Kidney (tissue), 14 donors: ENCODE measurements around the gene FGFR2. TPM values are rescaled to one million over a fixed set of nuclear protein-coding genes. Genes with fewer than 3 reads are reported as not detected.

Source experiments
- DNase-seq, 5 donors: peaks; one replicate each; pipeline ENCODE4 v3.0.0-alpha.2; 2013 to 2020
- FAIRE-seq: peaks from 2 replicates; lab custom pipeline; 2012; peaks lifted over from hg19 to GRCh38; lab: Jason Lieb, UNC
- H3K27ac ChIP-seq, 2 donors: one replicate each; pipeline ENCODE4 v1.7.0; 2013; ENCODE audit warnings: low read depth in 2 of 2, low read length in 2 of 2, inconsistent platforms in 1 of 2
- H3K27me3 ChIP-seq: one replicate; pipeline ENCODE4 v1.7.1; 2013; ENCODE audit warnings: low read length, inconsistent platforms; ENCODE audit not compliant: control insufficient read depth, insufficient read depth
- H3K36me3 ChIP-seq, 3 donors: one replicate each; pipeline versions ENCODE4 v1.7.0 to v1.7.1; 2013; ENCODE audit warnings: low read length in 3 of 3, control low read depth in 1 of 3, inconsistent platforms in 1 of 3; ENCODE audit not compliant: insufficient read depth in 3 of 3, control insufficient read depth in 2 of 3
- H3K4me1 ChIP-seq, 3 donors: one replicate each; pipeline versions ENCODE4 v1.7.0 to v1.7.1; 2013; ENCODE audit warnings: low read length in 3 of 3, inconsistent platforms in 1 of 3, low read depth in 1 of 3; ENCODE audit not compliant: control insufficient read depth in 2 of 3, insufficient read depth in 2 of 3
- H3K4me3 ChIP-seq, 3 donors: one replicate each; pipeline versions ENCODE4 v1.7.0 to v1.8.1; 2013; ENCODE audit warnings: low read length in 3 of 3, control low read depth in 1 of 3, inconsistent platforms in 1 of 3
- H3K9ac ChIP-seq, 3 donors: one replicate each; pipeline versions ENCODE4 v1.7.0 to v1.7.1; 2013; ENCODE audit warnings: low read length in 3 of 3, control low read depth in 1 of 3, inconsistent platforms in 1 of 3
- H3K9me3 ChIP-seq, 3 donors: one replicate each; pipeline versions ENCODE4 v1.7.0 to v1.7.1; 2013; ENCODE audit warnings: low read length in 3 of 3, control low read depth in 1 of 3, inconsistent platforms in 1 of 3; ENCODE audit not compliant: control insufficient read depth in 2 of 3, insufficient read depth in 1 of 3
- CTCF ChIP-seq: IDR thresholded peaks from 3 replicates; pipeline ENCODE4 v1.5.1; 2012; ENCODE audit warnings: mild to moderate bottlenecking, moderate library complexity, borderline replicate concordance; ENCODE audit not compliant: insufficient read depth; ENCODE audit errors: extremely low read depth
- intact Hi-C: fragments of 100-400 bp; cut with DNase I; formaldehyde crosslinking; loops from one replicate; pipeline ENCODE4 v1.11.1; 2022
- polyA plus RNA-seq: library from polyadenylated mRNA; stranded (reverse); fragments of 350-450 nt; fragmentation: Illumina TruSeq; extraction: RNeasy Lipid Tissue Mini Kit (QIAGEN cat#74804); gene quantifications from one replicate; pipeline ENCODE4 v1.2.3, GENCODE V29; 2014; ENCODE audit warnings: low read depth, low replicate concordance; ENCODE audit not compliant: insufficient read depth
- total RNA-seq: library from RNA; stranded (reverse); fragmentation: NEBNext Ultra II Directional; extraction: Animal tissue kit (Norgen Biotek cat#: 25700); gene quantifications from one replicate; pipeline ENCODE4 v1.2.1, GENCODE V29; 2021
- donor health status: control.
- donor health status: control.
- donor health status: control.
- donor health status: control.
- donor health status: control.
- donor health status: DM: yes; HTN: yes; CAD: no.
- donor health status: Normal renal cell carcinoma (clear cell type).

FGFR2 gene
- total and polyA plus RNA-seq, 2 donors from 2014 or later: 20.2 to 59.4 TPM

DNA sequence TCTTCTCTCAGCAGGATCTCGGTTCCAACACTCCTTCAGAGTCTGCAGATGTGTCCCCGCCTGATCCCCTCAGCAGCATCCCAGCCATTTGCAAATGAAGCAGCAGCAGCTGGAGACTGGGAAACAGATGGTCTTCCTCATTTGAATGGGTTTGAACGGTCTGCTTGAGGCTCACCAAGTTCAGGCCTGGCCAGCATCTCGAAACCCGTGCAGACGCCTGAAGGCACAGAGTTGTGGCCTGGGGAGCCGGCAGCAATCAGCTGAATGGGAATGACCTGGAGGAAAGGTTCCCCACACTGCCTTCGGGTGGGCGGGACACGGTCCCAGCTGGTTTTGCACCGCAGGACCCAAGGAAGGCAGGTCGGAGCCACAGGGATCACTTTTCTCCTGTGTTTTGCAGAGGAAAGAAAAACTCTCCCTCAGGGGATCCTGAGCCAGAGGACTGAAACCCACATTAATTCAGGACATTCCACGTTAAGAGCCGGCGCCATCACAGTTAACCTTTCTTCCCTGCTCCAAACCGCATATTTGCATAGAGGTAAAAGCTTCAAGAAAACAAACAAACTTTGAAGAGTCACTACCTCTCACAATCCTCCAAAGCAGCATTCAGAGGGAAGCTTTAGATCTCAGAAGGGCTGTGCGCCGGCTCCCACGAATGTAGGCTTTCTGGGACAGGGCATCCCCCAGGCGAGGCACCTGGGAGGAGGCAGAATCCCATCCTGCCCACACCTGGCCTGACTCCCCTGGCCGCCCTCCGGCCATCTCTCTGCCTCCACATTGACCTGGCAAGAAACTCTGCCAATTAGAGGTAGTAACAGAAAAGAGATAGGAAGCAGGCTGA lies 17.7 kb downstream of the FGFR2 start:
- Histone ChIP-seq H3K27me3 (no peaks in the 10 kb centered on the region), H3K27ac (peak overlapping the region; percentile 34 to 69), H3K9me3 (no peaks in the 10 kb centered on the region), H3K4me3 (no peak overlapping the region), H3K9ac (no peak overlapping the region), H3K36me3 (no peaks in the 10 kb centered on the region), H3K4me1 (peaks cover 0 to 14% (median 7%) of the 10 kb centered on the region in 3 donors)
- intact Hi-C loops: no loop called here
- DNase-seq (peak in 4 of 5 donors; percentile 40 to 89 (median 57)), FAIRE-seq (no peak)
- TF ChIP-seq CTCF: no peak

GRCh38 chr10:121579656-121580055 lies 18.6 kb downstream of the FGFR2 start:
- intact Hi-C loops: no loop called here
- no peak for FAIRE-seq
- no peaks in the 10 kb centered on the region for H3K36me3 ChIP-seq

GRCh38 chr10:121578965-121579364 lies 19.3 kb downstream of the FGFR2 start:
- Histone ChIP-seq H3K36me3 (no peaks in the 10 kb centered on the region), H3K9me3 (no peaks in the 10 kb centered on the region), H3K4me1 (peaks cover 0 to 14% (median 7%) of the 10 kb centered on the region in 3 donors), H3K27me3 (no peaks in the 10 kb centered on the region), H3K9ac (peak overlapping the region in 1 of 3 donors; percentile 10), H3K27ac (peak overlapping the region; percentile 69 to 71), H3K4me3 (no peak overlapping the region)
- FAIRE-seq (no peak), DNase-seq (peak in 4 of 5 donors; percentile 54 to 62 (median 57))
- TF ChIP-seq CTCF: no peak
- intact Hi-C loops: no loop called here

More at GRCh38 chr10:121579656-121580055, 18.6 kb downstream of the FGFR2 start:
- Histone ChIP-seq H3K4me1 (peaks cover 0 to 14% (median 7%) of the 10 kb centered on the region in 3 donors), H3K27ac (peak overlapping the region; percentile 69 to 71), H3K4me3 (no peak overlapping the region), H3K9ac (no peak overlapping the region), H3K9me3 (no peaks in the 10 kb centered on the region), H3K27me3 (no peaks in the 10 kb centered on the region)
- TF ChIP-seq CTCF: no peak
- DNase-seq: peak in 1 of 5 donors; percentile 31
